Subcutaneous abdominal adipose tissue (tissue), 5 donors: ENCODE results near the gene ZNF26.

Experiments
- H3K27ac ChIP-seq: one replicate; pipeline ENCODE4 v1.7.0; 2013; ENCODE audit warnings: low read depth, mild to moderate bottlenecking, inconsistent platforms, low read length, moderate library complexity
- H3K27me3 ChIP-seq, 5 donors: one replicate each; pipeline ENCODE4 v1.7.0; 2013; ENCODE audit warnings: low read length in 5 of 5, inconsistent platforms in 1 of 5; ENCODE audit not compliant: control insufficient read depth in 5 of 5, insufficient read depth in 4 of 5
- H3K36me3 ChIP-seq, 5 donors: one replicate each; pipeline ENCODE4 v1.7.0; 2013; ENCODE audit warnings: low read length in 5 of 5; ENCODE audit not compliant: control insufficient read depth in 5 of 5, insufficient read depth in 5 of 5
- H3K4me1 ChIP-seq, 5 donors: one replicate each; pipeline ENCODE4 v1.7.0; 2013; ENCODE audit warnings: low read length in 5 of 5, mild to moderate bottlenecking in 3 of 5, moderate library complexity in 1 of 5; ENCODE audit not compliant: control insufficient read depth in 5 of 5, insufficient read depth in 5 of 5
- H3K4me3 ChIP-seq, 5 donors: one replicate each; pipeline ENCODE4 v1.7.0; 2013; ENCODE audit warnings: low read length in 5 of 5, low read depth in 1 of 5
- H3K9ac ChIP-seq, 5 donors: one replicate each; pipeline ENCODE4 v1.7.0; 2013; ENCODE audit warnings: low read length in 5 of 5, mild to moderate bottlenecking in 4 of 5, moderate library complexity in 3 of 5
- H3K9me3 ChIP-seq, 5 donors: one replicate each; pipeline ENCODE4 v1.7.0; 2013; ENCODE audit warnings: low read length in 5 of 5; ENCODE audit not compliant: control insufficient read depth in 5 of 5
- donor health status: healthy.
- donor health status: healthy.
- donor health status: healthy.
- donor health status: healthy.
- donor health status: healthy.

ZNF26 gene

DNA sequence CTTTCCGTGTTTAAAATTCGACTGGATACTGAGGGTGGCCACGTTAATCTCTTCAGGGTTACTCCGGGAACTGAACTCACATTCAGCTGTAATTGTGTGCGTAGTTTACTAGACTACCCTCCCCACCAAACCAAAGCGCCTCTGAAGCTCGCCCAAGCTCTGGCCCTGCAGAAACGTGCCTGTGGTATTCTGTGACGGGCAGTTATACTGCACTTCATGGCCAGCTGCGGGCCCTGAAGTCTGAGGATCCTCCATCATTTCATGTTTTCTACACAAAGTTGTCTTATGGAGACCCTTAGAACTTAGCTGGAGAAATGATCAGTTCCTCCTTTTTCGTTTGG, 688 bp downstream of the ZNF26 start:
- peaks cover 2 to 11% (median 7%) of the 10 kb centered on the region in 5 donors for H3K36me3 ChIP-seq
- H3K4me1 ChIP-seq: peaks cover 5 to 21% (median 18%) of the 10 kb centered on the region in 5 donors
- H3K27me3 ChIP-seq: no peaks in the 10 kb centered on the region
- H3K4me3 ChIP-seq: peak overlapping the region; percentile 85 to 99 (median 91)
- H3K27ac ChIP-seq: peak overlapping the region; percentile 81
- peak overlapping the region; percentile 73 to 97 (median 92) for H3K9ac ChIP-seq
- peaks cover 0 to 28% (median 17%) of the 10 kb centered on the region in 5 donors for H3K9me3 ChIP-seq

DNA sequence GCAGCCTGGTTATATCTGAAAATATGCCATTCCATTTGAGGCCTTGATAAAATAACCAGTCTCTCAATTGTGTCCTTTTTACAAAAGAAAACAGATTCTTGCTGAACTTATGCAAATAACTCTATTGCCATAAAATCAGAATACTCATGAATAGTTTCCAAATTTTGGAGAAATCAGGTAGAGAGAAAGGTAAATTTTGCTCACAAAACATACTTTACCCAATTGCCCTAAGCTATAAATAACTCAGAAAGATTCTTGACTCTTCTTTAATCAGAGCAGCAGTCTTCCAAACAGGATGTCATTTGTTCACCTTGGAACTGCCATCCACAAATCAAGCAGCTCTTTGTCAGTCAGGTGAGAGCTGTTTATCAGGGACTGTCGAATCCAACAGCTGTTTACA, 12.6 kb downstream of the ZNF26 start:
- no peaks in the 10 kb centered on the region for H3K27me3 ChIP-seq
- no peak overlapping the region for H3K9ac ChIP-seq
- H3K36me3 ChIP-seq: peaks cover 4 to 17% (median 13%) of the 10 kb centered on the region in 5 donors
- H3K4me3 ChIP-seq: peak overlapping the region in 4 of 5 donors; percentile 16 to 43 (median 28)
- H3K4me1 ChIP-seq: no peaks in the 10 kb centered on the region
- H3K9me3 ChIP-seq: peaks cover 44 to 89% (median 86%) of the 10 kb centered on the region in 5 donors
- H3K27ac ChIP-seq: no peak overlapping the region

DNA sequence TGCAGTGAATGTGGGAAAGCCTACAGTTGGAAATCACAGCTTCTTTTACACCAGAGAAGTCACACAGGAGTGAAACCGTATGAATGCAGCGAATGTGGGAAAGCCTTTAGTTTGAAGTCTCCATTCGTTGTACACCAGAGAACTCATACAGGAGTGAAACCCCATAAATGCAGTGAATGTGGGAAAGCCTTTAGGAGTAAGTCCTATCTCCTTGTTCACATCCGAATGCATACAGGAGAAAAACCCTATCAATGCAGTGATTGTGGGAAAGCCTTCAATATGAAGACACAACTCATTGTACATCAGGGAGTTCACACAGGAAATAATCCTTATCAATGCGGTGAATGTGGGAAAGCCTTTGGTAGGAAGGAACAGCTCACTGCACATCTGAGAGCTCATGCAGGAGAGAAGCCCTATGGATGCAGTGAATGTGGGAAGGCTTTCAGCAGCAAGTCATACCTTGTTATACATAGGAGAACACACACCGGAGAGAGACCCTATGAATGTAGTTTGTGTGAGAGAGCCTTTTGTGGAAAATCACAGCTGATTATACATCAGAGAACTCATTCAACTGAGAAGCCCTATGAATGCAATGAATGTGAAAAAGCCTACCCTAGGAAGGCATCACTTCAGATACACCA, 24.6 kb downstream of the ZNF26 start:
- Histone ChIP-seq H3K4me1 (peaks cover 0 to 5% (median 0%) of the 10 kb centered on the region in 5 donors), H3K27me3 (no peaks in the 10 kb centered on the region), H3K9ac (peak overlapping the region in 1 of 5 donors; percentile 6), H3K36me3 (peaks cover 60 to 84% (median 65%) of the 10 kb centered on the region in 5 donors), H3K27ac (no peak overlapping the region), H3K9me3 (peaks cover 68 to 94% (median 88%) of the 10 kb centered on the region in 5 donors), H3K4me3 (peak overlapping the region; percentile 22 to 73 (median 51))

DNA sequence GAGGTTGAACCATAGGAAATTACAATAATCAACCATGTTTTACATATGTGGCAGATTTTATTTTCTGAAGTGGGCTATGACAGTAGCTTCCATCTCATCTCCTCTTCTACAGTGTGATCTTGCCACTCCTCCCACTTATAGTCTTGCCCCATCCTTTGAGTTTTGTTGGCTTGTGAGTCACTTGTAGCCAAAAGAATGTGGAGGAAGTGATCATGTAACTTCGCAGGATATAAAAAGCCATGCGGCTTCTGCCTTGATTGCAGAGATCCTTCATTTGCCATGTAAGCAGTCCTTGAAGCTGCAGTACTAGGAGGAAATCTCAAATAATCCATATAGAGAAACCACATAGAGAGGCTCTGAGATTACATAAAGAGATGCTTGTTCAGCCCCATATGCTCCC, 37.4 kb downstream of the ZNF26 start:
- Histone ChIP-seq H3K9ac (no peak overlapping the region), H3K9me3 (peaks cover 33 to 84% (median 69%) of the 10 kb centered on the region in 5 donors), H3K4me3 (peak overlapping the region in 2 of 5 donors; percentile 16 to 38), H3K4me1 (no peaks in the 10 kb centered on the region), H3K27me3 (no peaks in the 10 kb centered on the region), H3K36me3 (peaks cover 0 to 4% (median 0%) of the 10 kb centered on the region in 5 donors), H3K27ac (no peak overlapping the region)

DNA sequence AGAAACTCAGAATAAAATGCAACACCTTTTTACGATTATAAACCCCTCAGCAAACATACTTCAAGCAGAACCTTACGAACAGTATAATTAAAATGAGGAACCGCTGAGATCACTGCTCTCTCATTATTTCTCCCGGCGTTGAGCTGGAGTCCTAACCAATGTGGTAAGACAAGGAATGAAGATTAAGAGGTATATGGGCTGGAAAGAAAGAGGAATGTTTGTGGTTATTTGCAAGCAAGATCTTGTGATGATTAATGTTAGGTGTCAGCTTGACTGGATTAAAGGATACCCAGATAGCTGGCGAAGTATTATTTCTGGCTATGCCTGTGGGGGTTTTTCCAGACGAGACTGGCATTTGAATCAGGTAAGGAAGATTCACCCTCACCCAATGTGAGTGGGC, 40.8 kb downstream of the ZNF26 start:
- Histone ChIP-seq H3K9ac (no peak overlapping the region), H3K36me3 (no peaks in the 10 kb centered on the region), H3K27ac (no peak overlapping the region), H3K4me3 (peak overlapping the region in 3 of 5 donors; percentile 40 to 57 (median 56)), H3K4me1 (no peaks in the 10 kb centered on the region), H3K27me3 (no peaks in the 10 kb centered on the region), H3K9me3 (peaks cover 35 to 73% (median 51%) of the 10 kb centered on the region in 5 donors)

DNA sequence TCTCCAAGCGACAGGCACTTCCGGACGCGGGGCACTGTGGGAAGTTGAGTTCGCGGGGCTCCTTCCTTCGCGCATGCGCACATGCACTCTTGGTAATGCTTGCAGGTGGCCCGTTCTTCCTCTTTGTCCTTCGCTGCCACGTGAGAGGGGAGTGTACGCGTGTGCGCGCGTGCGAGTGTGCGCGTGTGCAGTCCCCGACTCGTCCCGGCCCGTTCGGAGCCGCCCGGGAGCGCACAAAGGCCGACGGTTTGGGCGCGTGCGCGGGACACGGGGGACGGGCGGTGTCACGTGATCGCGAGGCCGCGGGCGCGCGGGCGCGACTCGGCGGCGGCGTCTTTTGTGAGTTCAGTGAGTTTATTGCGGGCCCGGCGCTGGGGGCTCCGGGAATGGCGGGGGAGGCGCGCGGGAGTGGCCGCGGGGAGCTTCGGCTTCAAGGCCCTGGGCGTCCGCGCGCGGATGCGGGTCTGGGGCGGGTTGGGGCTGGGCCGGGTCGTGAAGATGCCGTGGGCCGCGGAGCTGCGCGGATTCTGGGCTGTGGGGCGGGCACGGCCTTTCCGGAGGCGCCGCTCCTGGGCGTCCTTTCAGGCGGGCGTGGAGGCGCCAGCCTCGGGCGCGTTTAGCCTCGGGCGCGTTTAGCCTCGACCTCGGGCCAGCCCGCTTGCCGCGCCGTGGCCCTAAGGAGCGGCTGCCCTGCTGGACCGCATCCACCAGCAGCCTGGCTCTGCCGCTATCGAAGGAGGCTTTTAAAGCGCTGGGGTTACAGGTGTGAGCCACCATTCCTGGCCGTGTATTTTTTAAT, 51.2 kb downstream of the ZNF26 start, which contains the start of gene ZNF84:
Gene ZNF84, plus strand, starts transcription at position 303 of the 799 bp plus-strand sequence. CDS start 3,959 bp downstream, outside the sequence.
- Histone ChIP-seq H3K36me3 (peaks cover 13 to 19% (median 14%) of the 10 kb centered on the region in 5 donors), H3K4me1 (peaks cover 0 to 14% (median 8%) of the 10 kb centered on the region in 5 donors), H3K27me3 (no peaks in the 10 kb centered on the region), H3K9ac (peak within 1 kb of the TSS in 4 of 5 donors; percentile 68 to 82 (median 76)), H3K4me3 (peak within 1 kb of the TSS; percentile 63 to 81 (median 74)), H3K27ac (peak within 1 kb of the TSS; percentile 75), H3K9me3 (peaks cover 28 to 63% (median 49%) of the 10 kb centered on the region in 5 donors)

DNA sequence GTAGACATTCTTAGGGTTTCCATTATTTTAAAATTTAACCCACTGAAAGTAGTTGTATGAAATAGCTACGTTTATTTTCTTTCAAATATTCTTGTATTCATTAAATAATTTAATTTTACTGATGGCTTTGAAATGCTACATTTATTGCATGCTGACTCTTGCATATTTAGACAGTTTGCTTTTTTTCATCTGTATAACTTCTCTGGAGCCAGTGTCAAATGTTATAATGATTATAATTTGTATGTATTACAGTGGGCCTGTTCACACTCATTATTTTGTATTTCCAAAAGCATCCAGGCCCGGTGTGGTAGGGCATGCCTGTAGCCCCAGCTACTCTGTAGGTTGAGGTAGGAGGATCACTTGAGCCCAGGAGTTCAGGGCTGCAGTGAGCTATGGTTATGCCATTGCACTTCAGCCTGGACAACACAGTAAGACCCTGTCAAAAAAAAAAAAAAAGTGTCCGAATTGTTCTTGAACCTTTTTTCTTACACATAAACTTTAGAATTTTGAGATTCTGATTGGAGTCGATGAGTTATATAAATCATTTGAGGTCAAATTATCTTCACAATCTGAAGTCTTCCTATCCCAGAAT, 52.0 kb downstream of the ZNF26 start:
- no peaks in the 10 kb centered on the region for H3K27me3 ChIP-seq
- H3K4me3 ChIP-seq: peak overlapping the region; percentile 63 to 81 (median 74)
- H3K27ac ChIP-seq: peak overlapping the region; percentile 75
- peaks cover 19 to 27% (median 22%) of the 10 kb centered on the region in 5 donors for H3K36me3 ChIP-seq
- peaks cover 0 to 14% (median 8%) of the 10 kb centered on the region in 5 donors for H3K4me1 ChIP-seq
- peak overlapping the region in 4 of 5 donors; percentile 68 to 82 (median 76) for H3K9ac ChIP-seq
- H3K9me3 ChIP-seq: peaks cover 35 to 66% (median 54%) of the 10 kb centered on the region in 5 donors

DNA sequence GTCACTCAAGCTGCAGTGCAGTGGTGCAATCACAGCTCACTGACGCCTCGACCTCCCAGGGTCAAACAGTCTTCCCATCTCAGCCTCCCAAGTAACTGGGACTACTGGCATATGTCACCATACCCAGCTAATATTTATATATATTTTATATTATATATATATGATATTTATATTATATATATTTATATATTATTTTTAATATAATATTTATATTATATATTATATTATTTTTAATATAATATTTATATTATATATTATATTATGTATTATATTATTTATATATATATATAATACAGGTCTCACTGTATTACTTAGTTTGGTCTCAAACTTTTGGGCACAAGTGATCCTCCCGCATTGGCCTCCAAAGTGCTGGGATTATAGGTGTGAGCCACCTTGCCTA, 60.5 kb downstream of the ZNF26 start:
- Histone ChIP-seq H3K27ac (no peak overlapping the region), H3K27me3 (no peaks in the 10 kb centered on the region), H3K9me3 (peaks cover 86 to 98% (median 96%) of the 10 kb centered on the region in 5 donors), H3K36me3 (peaks cover 61 to 88% (median 78%) of the 10 kb centered on the region in 5 donors), H3K4me1 (no peaks in the 10 kb centered on the region), H3K4me3 (peak overlapping the region; percentile 49 to 73 (median 58)), H3K9ac (no peak overlapping the region)

DNA sequence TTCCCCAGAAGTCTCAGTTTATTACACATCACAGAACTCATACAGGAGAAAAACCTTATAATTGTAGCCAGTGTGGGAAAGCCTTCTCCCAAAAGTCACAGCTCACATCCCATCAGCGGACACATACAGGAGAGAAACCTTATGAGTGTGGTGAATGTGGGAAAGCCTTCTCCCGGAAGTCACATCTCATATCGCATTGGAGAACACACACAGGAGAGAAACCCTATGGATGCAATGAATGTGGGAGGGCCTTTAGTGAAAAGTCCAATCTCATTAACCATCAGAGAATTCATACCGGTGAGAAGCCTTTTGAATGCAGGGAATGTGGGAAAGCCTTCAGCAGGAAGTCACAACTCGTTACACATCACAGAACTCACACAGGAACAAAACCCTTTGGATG, 71.3 kb downstream of the ZNF26 start:
- Histone ChIP-seq H3K9me3 (peaks cover 81 to 92% (median 89%) of the 10 kb centered on the region in 5 donors), H3K27me3 (no peaks in the 10 kb centered on the region), H3K9ac (no peak overlapping the region), H3K4me3 (peak overlapping the region; percentile 34 to 63 (median 54)), H3K27ac (no peak overlapping the region), H3K36me3 (peaks cover 32 to 55% (median 42%) of the 10 kb centered on the region in 5 donors), H3K4me1 (peaks cover 0 to 12% (median 0%) of the 10 kb centered on the region in 5 donors)
